PC-9 (cell line): ENCODE data around the gene DGKE.

Experiments
- CTCF ChIP-seq: fragments of 200-600 bp; sonication (generic); conservative IDR thresholded peaks from 2 replicates; pipeline ENCODE4 v1.6.1; 2017; ENCODE audit warnings: mixed run types, antibody characterized with exemption, mild to moderate bottlenecking, moderate library complexity
- EZH2 ChIP-seq: fragments of 200-600 bp; sonication (generic); IDR thresholded peaks from 2 replicates; pipeline ENCODE4 v1.8.0; 2017; ENCODE audit warnings: antibody characterized with exemption, low read depth

DNA sequence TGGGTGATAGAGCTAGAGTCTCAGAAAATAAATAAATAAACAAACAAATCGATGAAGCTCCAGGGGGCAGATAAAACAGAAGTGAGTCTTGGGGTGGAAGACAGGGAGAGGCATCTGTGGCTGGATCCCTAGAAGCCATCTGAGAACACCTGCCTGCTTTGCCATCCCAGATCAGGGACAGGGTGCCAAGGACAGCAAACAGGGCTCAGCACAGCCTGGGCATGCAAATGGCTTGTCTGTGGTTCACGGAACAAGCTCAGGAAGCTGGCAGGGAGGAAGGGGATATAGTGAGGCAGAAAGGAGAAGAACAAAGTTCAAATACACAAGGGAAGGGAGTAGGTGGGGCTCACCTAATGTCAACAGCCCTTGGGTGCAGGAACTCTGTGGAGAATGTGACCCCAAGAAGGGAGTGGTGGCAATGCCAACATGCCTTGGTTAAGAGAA lies 52.4 kb downstream of the DGKE start:
- TF ChIP-seq CTCF (no peak), EZH2 (no peak)
